ENCODE results near the gene B3GALT4. TPM values are rescaled to one million over a fixed set of nuclear protein-coding genes. Genes with fewer than 3 reads are reported as not detected.
"Not testable (repeated sequence)": the region's sequence is repeated elsewhere in the genome, so short reads cannot be mapped to it uniquely, and the experiment has no call there.

The B3GALT4 gene
- total and polyA plus RNA-seq, 12 donors, result 2.6 to 23.7 (median 13.7) TPM

GRCh38 chr6:33273129-33273923 lies 3.6 kb upstream of the B3GALT4 start:
- no peaks in the 10 kb centered on the region for H3K9me3 ChIP-seq (replicated peaks in 1 of 3)
- peak overlapping the region in 2 of 4 donors; percentile 89 to 94 for H3K4me3 ChIP-seq
- DNase-seq, result no peak
- peaks cover 22 to 65% of the 10 kb centered on the region in 2 donors for H3K4me1 ChIP-seq (replicated peaks in 1 of 2)
- 58 to 69% (median 65%) methylated on average over 11 of the region's 11 CpGs for WGBS, 4 donors
- no peaks in the 10 kb centered on the region for H3K27me3 ChIP-seq
- H3K36me3 ChIP-seq (replicated peaks in 1 of 2), result peaks cover 0 to 44% of the 10 kb centered on the region in 2 donors
- no peak for TF ChIP-seq POLR2A (IDR thresholded peaks at IDR 0.05)
- TF ChIP-seq, protein P1, sequence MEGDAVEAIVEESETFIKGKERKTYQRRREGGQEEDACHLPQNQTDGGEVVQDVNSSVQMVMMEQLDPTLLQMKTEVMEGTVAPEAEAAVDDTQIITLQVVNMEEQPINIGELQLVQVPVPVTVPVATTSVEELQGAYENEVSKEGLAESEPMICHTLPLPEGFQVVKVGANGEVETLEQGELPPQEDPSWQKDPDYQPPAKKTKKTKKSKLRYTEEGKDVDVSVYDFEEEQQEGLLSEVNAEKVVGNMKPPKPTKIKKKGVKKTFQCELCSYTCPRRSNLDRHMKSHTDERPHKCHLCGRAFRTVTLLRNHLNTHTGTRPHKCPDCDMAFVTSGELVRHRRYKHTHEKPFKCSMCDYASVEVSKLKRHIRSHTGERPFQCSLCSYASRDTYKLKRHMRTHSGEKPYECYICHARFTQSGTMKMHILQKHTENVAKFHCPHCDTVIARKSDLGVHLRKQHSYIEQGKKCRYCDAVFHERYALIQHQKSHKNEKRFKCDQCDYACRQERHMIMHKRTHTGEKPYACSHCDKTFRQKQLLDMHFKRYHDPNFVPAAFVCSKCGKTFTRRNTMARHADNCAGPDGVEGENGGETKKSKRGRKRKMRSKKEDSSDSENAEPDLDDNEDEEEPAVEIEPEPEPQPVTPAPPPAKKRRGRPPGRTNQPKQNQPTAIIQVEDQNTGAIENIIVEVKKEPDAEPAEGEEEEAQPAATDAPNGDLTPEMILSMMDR (IDR thresholded peaks at IDR 0.05), result no peak
- intact Hi-C loops (cut with DNase I), result no loop called here
- peak overlapping the region in 1 of 5 donors; percentile 98 for H3K27ac ChIP-seq

DNA sequence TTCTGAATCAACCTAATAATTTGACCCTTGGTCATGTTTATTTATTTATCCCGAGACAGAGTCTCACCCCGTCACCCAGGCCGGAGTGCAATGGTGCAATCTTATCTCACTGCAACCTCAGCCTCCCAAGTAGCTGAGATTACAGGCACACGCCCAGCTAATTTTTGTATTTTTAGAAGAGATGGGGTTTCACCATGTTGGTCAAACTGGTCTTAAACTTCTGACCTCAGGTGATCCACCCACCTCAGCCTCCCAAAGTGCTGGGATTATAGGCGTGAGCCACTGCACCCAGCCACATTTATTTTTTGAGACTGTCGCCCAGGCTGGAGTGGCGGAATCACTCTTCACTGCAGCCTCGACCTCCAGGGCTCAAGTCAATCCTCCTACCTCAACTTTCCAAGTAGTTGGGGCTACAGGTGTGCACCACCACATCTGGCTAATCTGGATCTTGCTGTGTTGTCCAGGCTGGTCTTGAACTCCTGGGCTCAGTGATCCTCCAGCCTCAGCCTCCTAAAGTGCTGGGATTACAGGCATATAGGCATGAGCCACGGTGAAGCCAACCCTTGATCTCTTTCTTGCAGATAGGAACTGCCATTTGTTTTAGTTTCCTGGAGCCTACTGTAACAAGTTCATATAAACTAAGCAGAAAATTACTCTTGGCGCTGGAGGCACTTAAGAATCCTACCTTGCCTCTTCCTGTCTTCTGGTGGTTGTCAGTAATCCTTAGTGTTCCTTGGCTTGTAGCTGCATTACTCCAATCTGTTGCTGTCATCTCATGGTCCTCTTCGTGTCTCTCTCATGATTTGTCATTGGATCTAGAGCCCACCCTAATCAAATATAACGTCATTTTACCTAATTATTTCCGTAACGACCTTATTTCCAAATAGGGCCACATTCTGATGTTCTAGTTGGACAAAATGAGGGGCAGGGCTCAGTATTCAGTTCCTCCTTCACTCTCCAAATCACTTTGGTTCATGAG lies 2.7 kb upstream of the B3GALT4 start:
- Histone ChIP-seq H3K36me3 (replicated peaks in 1 of 2) (peaks cover 0 to 39% of the 10 kb centered on the region in 2 donors), H3K9me3 (replicated peaks in 1 of 3) (no peaks in the 10 kb centered on the region), H3K27ac (no peak overlapping the region), H3K4me1 (replicated peaks in 1 of 2) (peaks cover 22 to 65% of the 10 kb centered on the region in 2 donors), H3K27me3 (no peaks in the 10 kb centered on the region), H3K4me3 (no peak overlapping the region)
- intact Hi-C loops (cut with DNase I), result no loop called here
- no peak for TF ChIP-seq POLR2A (IDR thresholded peaks at IDR 0.05)
- TF ChIP-seq, protein P1 (IDR thresholded peaks at IDR 0.05), result no peak
- WGBS, 4 donors, result 56 to 74% (median 67%) methylated on average over 12 to 14 of the region's 14 CpGs
- DNase-seq, result no peak

- DNase-seq; H3K9me3 ChIP-seq (replicated peaks in 1 of 3); H3K27me3 ChIP-seq; intact Hi-C loops (cut with DNase I): not testable (repeated sequence)
- peak overlapping the region in 1 of 4 donors; percentile 93 for H3K4me3 ChIP-seq
- peak overlapping the region in 4 of 5 donors; percentile 27 to 99 (median 84) for H3K27ac ChIP-seq
- 77 to 81% (median 79%) methylated on average over 16 of the region's 16 CpGs for WGBS, 4 donors
- H3K36me3 ChIP-seq (replicated peaks in 1 of 2), result peaks cover 0 to 52% of the 10 kb centered on the region in 2 donors
- H3K4me1 ChIP-seq (replicated peaks in 1 of 2), result peaks cover 22 to 52% of the 10 kb centered on the region in 2 donors
Measured at GRCh38 chr6:33275795-33276580, 935 bp upstream of the B3GALT4 start.

DNA sequence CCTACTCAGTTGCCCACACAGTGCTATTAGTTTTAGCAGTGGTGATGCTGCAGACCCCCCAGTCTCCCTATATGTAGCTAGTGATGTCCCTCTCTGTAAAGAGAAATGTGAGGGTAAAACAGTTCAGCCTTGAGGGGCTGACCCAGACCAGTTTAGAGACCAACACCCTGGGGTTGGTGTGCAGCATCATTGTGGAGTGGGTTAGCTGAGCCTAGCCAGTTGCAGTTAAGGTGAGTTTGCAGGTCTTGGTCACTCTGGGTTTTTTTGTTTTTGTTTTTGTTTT lies 401 bp upstream of the B3GALT4 start:
- H3K36me3 ChIP-seq (replicated peaks in 1 of 2), result peaks cover 0 to 52% of the 10 kb centered on the region in 2 donors
- H3K27ac ChIP-seq, result peak overlapping the region; percentile 27 to 99 (median 78)
- intact Hi-C loops (cut with DNase I), result no loop called here
- peaks cover 22 to 52% of the 10 kb centered on the region in 2 donors for H3K4me1 ChIP-seq (replicated peaks in 1 of 2)
- no peaks in the 10 kb centered on the region for H3K27me3 ChIP-seq
- H3K4me3 ChIP-seq, result peak overlapping the region in 2 of 4 donors; percentile 68 to 93
- DNase-seq, result no peak
- no peaks in the 10 kb centered on the region for H3K9me3 ChIP-seq (replicated peaks in 1 of 3)
- TF ChIP-seq POLR2A (IDR thresholded peaks at IDR 0.05), result no peak
- TF ChIP-seq, protein P1 (IDR thresholded peaks at IDR 0.05), result no peak

Data from adrenal gland (tissue), 12 donors.